ENCODE results near the gene NOD1.
"Not testable (repeated sequence)": the region's sequence is repeated elsewhere in the genome, so short reads cannot be mapped to it uniquely, and the experiment has no call there.

- not testable (repeated sequence) for TF ChIP-seq POLR2A (IDR thresholded peaks at IDR 0.05)
- TF ChIP-seq, protein P1, sequence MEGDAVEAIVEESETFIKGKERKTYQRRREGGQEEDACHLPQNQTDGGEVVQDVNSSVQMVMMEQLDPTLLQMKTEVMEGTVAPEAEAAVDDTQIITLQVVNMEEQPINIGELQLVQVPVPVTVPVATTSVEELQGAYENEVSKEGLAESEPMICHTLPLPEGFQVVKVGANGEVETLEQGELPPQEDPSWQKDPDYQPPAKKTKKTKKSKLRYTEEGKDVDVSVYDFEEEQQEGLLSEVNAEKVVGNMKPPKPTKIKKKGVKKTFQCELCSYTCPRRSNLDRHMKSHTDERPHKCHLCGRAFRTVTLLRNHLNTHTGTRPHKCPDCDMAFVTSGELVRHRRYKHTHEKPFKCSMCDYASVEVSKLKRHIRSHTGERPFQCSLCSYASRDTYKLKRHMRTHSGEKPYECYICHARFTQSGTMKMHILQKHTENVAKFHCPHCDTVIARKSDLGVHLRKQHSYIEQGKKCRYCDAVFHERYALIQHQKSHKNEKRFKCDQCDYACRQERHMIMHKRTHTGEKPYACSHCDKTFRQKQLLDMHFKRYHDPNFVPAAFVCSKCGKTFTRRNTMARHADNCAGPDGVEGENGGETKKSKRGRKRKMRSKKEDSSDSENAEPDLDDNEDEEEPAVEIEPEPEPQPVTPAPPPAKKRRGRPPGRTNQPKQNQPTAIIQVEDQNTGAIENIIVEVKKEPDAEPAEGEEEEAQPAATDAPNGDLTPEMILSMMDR (IDR thresholded peaks at IDR 0.05) = not testable (repeated sequence)
Observed at GRCh38 chr7:30420080-30420479, 58.5 kb downstream of the NOD1 start.
